SK-N-SH (cell line): Measurements from ENCODE around the gene PLET1. TPM values are rescaled to one million over a fixed set of nuclear protein-coding genes. Genes with fewer than 3 reads are reported as not detected.

ENCODE experiments used
- CTCF ChIA-PET: fragments of 300-600, 350-600 bp; formaldehyde crosslinking; extraction: SDS; loops from one replicate; lab custom pipeline; 2021; lab: Yijun Ruan, JAX
- POLR2A ChIA-PET: fragments of 350-600 bp; sonication (Branson Sonifier 250); formaldehyde crosslinking; extraction: SDS; loops from one replicate; lab custom pipeline; 2020; ENCODE audit warnings: antibody characterized with exemption, inconsistent platforms; lab: Yijun Ruan, JAX
- DNase-seq: peaks from one replicate; pipeline ENCODE4 v3.0.0; 2012
- H2AFZ ChIP-seq: fragments of 200-600 bp; sonication (generic); 2 replicates; pipeline ENCODE4 v1.8.1; 2016; ENCODE audit warnings: antibody characterized with exemption, mild to moderate bottlenecking, low read depth
- H3F3A ChIP-seq: fragments of 200-600 bp; sonication (generic); replicated peaks from 2 replicates; pipeline ENCODE3; 2016; ENCODE audit warnings: antibody characterized with exemption, mild to moderate bottlenecking; ENCODE audit not compliant: insufficient read depth
- H3K27ac ChIP-seq, 2 experiments: fragments of 200-500 bp in 1 of 2; fragments of 200-600 bp in 1 of 2; sonication (Bioruptor generic) in 1 of 2; sonication (generic), shearing (Covaris generic) in 1 of 2; 2 replicates each; pipeline versions ENCODE4 v1.5.1 to v1.6.1; 2014 to 2016; ENCODE audit warnings: low read depth in 2 of 2, inconsistent platforms in 1 of 2, low read length in 1 of 2, mild to moderate bottlenecking in 1 of 2, mixed read lengths in 1 of 2
- H3K27me3 ChIP-seq: fragments of 200-600 bp; sonication (generic), shearing (Covaris generic); 2 replicates; pipeline ENCODE4 v1.6.1; 2016; ENCODE audit warnings: mixed run types; ENCODE audit not compliant: insufficient read depth
- H3K36me3 ChIP-seq, 2 experiments: fragments of 200-500 bp in 1 of 2; fragments of 200-600 bp in 1 of 2; sonication (Bioruptor generic) in 1 of 2; sonication (generic) in 1 of 2; replicated peaks in 1 of 2; 2 replicates each; pipeline versions ENCODE3 to v1.5.1; 2014 to 2016; ENCODE audit warnings: low read length in 1 of 2, mild to moderate bottlenecking in 1 of 2; ENCODE audit not compliant: insufficient read depth in 2 of 2, control insufficient read depth in 1 of 2
- H3K4me1 ChIP-seq, 2 experiments: fragments of 200-500 bp in 1 of 2; fragments of 200-600 bp in 1 of 2; sonication (Bioruptor generic) in 1 of 2; sonication (generic), shearing (Covaris generic) in 1 of 2; 2 replicates each; pipeline versions ENCODE4 v1.5.1 to v1.6.1; 2014 to 2016; ENCODE audit warnings: low read depth in 1 of 2, low read length in 1 of 2, mixed run types in 1 of 2; ENCODE audit not compliant: insufficient read depth in 2 of 2, control insufficient read depth in 1 of 2
- H3K4me2 ChIP-seq: fragments of 200-600 bp; sonication (generic), shearing (Covaris generic); 2 replicates; pipeline ENCODE4 v1.6.1; 2017; ENCODE audit warnings: mixed run types
- H3K4me3 ChIP-seq, 2 experiments: fragments of 200-500 bp in 1 of 2; fragments of 200-600 bp in 1 of 2; sonication (Bioruptor generic) in 1 of 2; sonication (generic), shearing (Covaris generic) in 1 of 2; 2 replicates each; pipeline versions ENCODE4 v1.5.1 to v1.8.1; 2014 to 2016; ENCODE audit warnings: low read depth in 2 of 2, inconsistent platforms in 1 of 2, low read length in 1 of 2, mild to moderate bottlenecking in 1 of 2, mixed read lengths in 1 of 2, moderate library complexity in 1 of 2
- H3K79me2 ChIP-seq: fragments of 200-600 bp; sonication (generic); 2 replicates; pipeline ENCODE4 v1.8.1; 2017; ENCODE audit warnings: mild to moderate bottlenecking; ENCODE audit not compliant: insufficient read depth
- H3K9ac ChIP-seq: fragments of 200-600 bp; sonication (generic); 2 replicates; pipeline ENCODE4 v1.6.1; 2017; ENCODE audit warnings: mixed run types
- H3K9me2 ChIP-seq: fragments of 200-600 bp; sonication (generic); 2 replicates; pipeline ENCODE4 v1.6.1; 2017; ENCODE audit warnings: mixed run types
- H3K9me3 ChIP-seq: fragments of 200-600 bp; sonication (generic); 2 replicates; pipeline ENCODE4 v1.6.1; 2017; ENCODE audit warnings: mixed run types, mild to moderate bottlenecking, moderate library complexity
- H4K20me1 ChIP-seq: fragments of 200-600 bp; sonication (generic); 2 replicates; pipeline ENCODE4 v1.6.1; 2017; ENCODE audit warnings: mild to moderate bottlenecking, mixed run types; ENCODE audit not compliant: insufficient read depth
- CHD2 ChIP-seq: fragments of 150-350 bp; IDR thresholded peaks from 2 replicates; pipeline ENCODE4 v1.6.1; 2018; ENCODE audit warnings: low read length; ENCODE audit not compliant: partially characterized antibody
- ELF1 ChIP-seq: IDR thresholded peaks from 2 replicates; pipeline ENCODE4 v1.4.0; 2012
- EP300 ChIP-seq, 2 experiments: IDR thresholded peaks; 2 replicates each; pipeline versions ENCODE4 v1.4.0 to v1.6.1; 2012; ENCODE audit warnings: borderline replicate concordance in 1 of 2, low read depth in 1 of 2, low read length in 1 of 2
- FOXJ3 ChIP-seq: sonication (generic); formaldehyde crosslinking; IDR thresholded peaks from 2 replicates; pipeline ENCODE4 v1.5.1; 2020; ENCODE audit warnings: mild to moderate bottlenecking, missing genetic modification reagents
- FOXM1 ChIP-seq: IDR thresholded peaks from 2 replicates; pipeline ENCODE4 v1.4.0; 2012; ENCODE audit warnings: low read depth, mild to moderate bottlenecking
- IRF3 ChIP-seq: fragments of 150-350 bp; IDR thresholded peaks from 2 replicates; pipeline ENCODE4 v1.6.1; 2016; ENCODE audit warnings: mild to moderate bottlenecking, low read depth, low read length
- MAX ChIP-seq: IDR thresholded peaks from 2 replicates; pipeline ENCODE4 v1.4.0; 2012; ENCODE audit warnings: low read depth
- MXI1 ChIP-seq: IDR thresholded peaks from 2 replicates; pipeline ENCODE4 v1.6.1; 2012; ENCODE audit warnings: mild to moderate bottlenecking, low read depth, low read length, improper control_type of control experiment
- POLR2AphosphoS5 ChIP-seq: IDR thresholded peaks from 2 replicates; pipeline ENCODE4 v1.6.1; 2012; ENCODE audit warnings: low read depth, low read length
- RAD21 ChIP-seq: IDR thresholded peaks from 2 replicates; pipeline ENCODE4 v1.6.1; 2012; ENCODE audit warnings: mild to moderate bottlenecking, low read length
- RCOR1 ChIP-seq: fragments of 150-350 bp; IDR thresholded peaks from 2 replicates; pipeline ENCODE4 v1.6.1; 2017; ENCODE audit warnings: antibody characterized with exemption, low read length
- REST ChIP-seq: IDR thresholded peaks from 2 replicates; pipeline ENCODE4 v1.6.1; 2012; ENCODE audit warnings: mild to moderate bottlenecking, low read depth, low read length, moderate library complexity
- RFX5 ChIP-seq: IDR thresholded peaks from 2 replicates; pipeline ENCODE4 v1.6.1; 2012; ENCODE audit warnings: mild to moderate bottlenecking, improper control_type of control experiment, low read length
- SMC3 ChIP-seq: IDR thresholded peaks from 2 replicates; pipeline ENCODE4 v1.6.1; 2012; ENCODE audit warnings: low read depth, low read length, improper control_type of control experiment
- TAF1 ChIP-seq: IDR thresholded peaks from 2 replicates; pipeline ENCODE4 v1.6.1; 2012; ENCODE audit warnings: low read depth, mild to moderate bottlenecking, low read length, moderate library complexity, borderline replicate concordance
- USF1 ChIP-seq: IDR thresholded peaks from 2 replicates; pipeline ENCODE4 v1.4.0; 2012; ENCODE audit warnings: low read depth, borderline replicate concordance
- USF2 ChIP-seq: fragments of 150-350 bp; IDR thresholded peaks from 2 replicates; pipeline ENCODE4 v1.6.1; 2017; ENCODE audit warnings: antibody characterized with exemption, low read length, low read depth, borderline replicate concordance
- YY1 ChIP-seq: IDR thresholded peaks from 2 replicates; pipeline ENCODE4 v1.4.0; 2012; ENCODE audit warnings: low read depth, mild to moderate bottlenecking
- WGBS: methylation state at CpG from one replicate; pipeline ENCODE4 v1.1.6; 2017; ENCODE audit warnings: low lambda C conversion rate; 5-methylcytosine and 5-hydroxymethylcytosine counted together
- polyA plus RNA-seq, 3 experiments: library from polyadenylated mRNA; depleted of rRNA; stranded (reverse); fragments of >200 nt; gene quantifications; 2 replicates each; pipeline ENCODE4 v1.2.3, GENCODE V29; 2012

The PLET1 gene
- polyA plus RNA-seq, 1 of the 3 experiments (the other 2 are of a cell fraction): not detected

GRCh38 chr11:112248201-112248600 is 12.5 kb downstream of the PLET1 start (continued):
- TF ChIP-seq REST (no peak), USF1 (no peak), RFX5 (no peak)
- TF ChIP-seq, all 33 proteins: peak for 0

- CTCF ChIA-PET: no interaction called here
- no peaks in the 10 kb centered on the region for H3K4me1 ChIP-seq
- H3F3A ChIP-seq: peaks cover 12% of the 10 kb centered on the region
- no peak overlapping the region for H3K9ac ChIP-seq
- no peaks in the 10 kb centered on the region for H3K9me2 ChIP-seq
- H3K4me2 ChIP-seq: no peak overlapping the region
- no peak for DNase-seq
- TF ChIP-seq TAF1 (no peak), MAX (no peak)
- TF ChIP-seq, all 33 proteins: peak for 0
- no peak overlapping the region for H3K27ac ChIP-seq
- H3K27me3 ChIP-seq: no peaks in the 10 kb centered on the region
- no peak overlapping the region for H3K4me3 ChIP-seq
- H3K79me2 ChIP-seq: no peaks in the 10 kb centered on the region
- H2AFZ ChIP-seq: no peak overlapping the region
- POLR2A ChIA-PET: no interaction called here
- H3K9me3 ChIP-seq: no peaks in the 10 kb centered on the region
- H4K20me1 ChIP-seq: no peaks in the 10 kb centered on the region
- WGBS: 70% methylated on average over 4 of the region's 4 CpGs
- peaks cover 0 to 16% of the 10 kb centered on the region in 2 experiments for H3K36me3 ChIP-seq
Measured at GRCh38 chr11:112247201-112247600, 13.5 kb downstream of the PLET1 start.

GRCh38 chr11:112241486-112241885 is 19.2 kb downstream of the PLET1 start:
- Histone ChIP-seq H3K79me2 (no peaks in the 10 kb centered on the region), H3K9me2 (no peaks in the 10 kb centered on the region), H3K4me2 (no peak overlapping the region), H4K20me1 (no peaks in the 10 kb centered on the region), H3K36me3 (peaks cover 21 to 49% of the 10 kb centered on the region in 2 experiments), H3K27ac (no peak overlapping the region), H3F3A (peaks cover 6% of the 10 kb centered on the region), H3K4me1 (no peaks in the 10 kb centered on the region), H3K9ac (no peak overlapping the region), H3K4me3 (no peak overlapping the region), H3K27me3 (no peaks in the 10 kb centered on the region), H2AFZ (no peak overlapping the region), H3K9me3 (no peaks in the 10 kb centered on the region)
- DNase-seq: no peak
- ChIA-PET CTCF (interaction anchor here (2.6 kb wide), 1 partner anchor 39 kb away, joined by 21 read pairs; no protein-coding TSS in a partner anchor), POLR2A (no interaction called here)
- WGBS: 84% methylated on average over 3 of the region's 3 CpGs
- TF ChIP-seq USF2 (no peak), ELF1 (no peak), EP300 (IDR thresholded peaks at IDR 0.05; ENCODE audit: borderline replicate concordance in 1 of 2, low read depth in 1 of 2, low read length in 1 of 2) (no peak), SMC3 (no peak), POLR2AphosphoS5 (no peak), USF1 (no peak), CHD2 (no peak), TAF1 (no peak), FOXM1 (no peak), YY1 (no peak), MAX (no peak), MXI1 (no peak), RAD21 (no peak), RCOR1 (no peak), IRF3 (no peak), FOXJ3 (no peak)
